ENCODE data around the gene NBPF3.

- TF ChIP-seq RAD21 (IDR thresholded peaks at IDR 0.05; ENCODE audit: low read depth) (no peak), POLR2A (IDR thresholded peaks at IDR 0.05; ENCODE audit: borderline replicate concordance, extremely low read depth, insufficient read depth, insufficient read length) (no peak), CTCF (IDR thresholded peaks at IDR 0.05 in 2 of 3, conservative IDR thresholded peaks at IDR 0.05 in 1 of 3; ENCODE audit: borderline replicate concordance in 1 of 3, insufficient read depth in 1 of 3, low read depth in 2 of 3, low read length in 2 of 3) (no peak), SIN3A (IDR thresholded peaks at IDR 0.05; ENCODE audit: low read depth) (no peak), POLR2AphosphoS5 (IDR thresholded peaks at IDR 0.05; ENCODE audit: low read depth, low read length) (no peak), JUND (IDR thresholded peaks at IDR 0.05) (no peak), ZFX (IDR thresholded peaks at IDR 0.05) (no peak), YY1 (IDR thresholded peaks at IDR 0.05; ENCODE audit: extremely low read depth, insufficient replicate concordance, low read depth, low read length) (no peak), EZH2 (IDR thresholded peaks at IDR 0.05) (no peak)
Measured at GRCh38 chr1:21511579-21512522, 71.9 kb downstream of the NBPF3 start.
